ENCODE results near the gene TSPAN1. TPM values are rescaled to one million over a fixed set of nuclear protein-coding genes. Genes with fewer than 3 reads are reported as not detected.
A peak's percentile ranks its signal among the peaks of the same experiment; 100 is the strongest.

Gene TSPAN1
- total RNA-seq, 1 donor from 2014 or later: 1.1 TPM

- intact Hi-C loops (cut with DNase I): no loop called here
- ATAC-seq (no peak), DNase-seq (ENCODE audit: missing footprints) (no peak)
Observed at GRCh38 chr1:46157916-46158311, 17.0 kb upstream of the TSPAN1 start.

DNA sequence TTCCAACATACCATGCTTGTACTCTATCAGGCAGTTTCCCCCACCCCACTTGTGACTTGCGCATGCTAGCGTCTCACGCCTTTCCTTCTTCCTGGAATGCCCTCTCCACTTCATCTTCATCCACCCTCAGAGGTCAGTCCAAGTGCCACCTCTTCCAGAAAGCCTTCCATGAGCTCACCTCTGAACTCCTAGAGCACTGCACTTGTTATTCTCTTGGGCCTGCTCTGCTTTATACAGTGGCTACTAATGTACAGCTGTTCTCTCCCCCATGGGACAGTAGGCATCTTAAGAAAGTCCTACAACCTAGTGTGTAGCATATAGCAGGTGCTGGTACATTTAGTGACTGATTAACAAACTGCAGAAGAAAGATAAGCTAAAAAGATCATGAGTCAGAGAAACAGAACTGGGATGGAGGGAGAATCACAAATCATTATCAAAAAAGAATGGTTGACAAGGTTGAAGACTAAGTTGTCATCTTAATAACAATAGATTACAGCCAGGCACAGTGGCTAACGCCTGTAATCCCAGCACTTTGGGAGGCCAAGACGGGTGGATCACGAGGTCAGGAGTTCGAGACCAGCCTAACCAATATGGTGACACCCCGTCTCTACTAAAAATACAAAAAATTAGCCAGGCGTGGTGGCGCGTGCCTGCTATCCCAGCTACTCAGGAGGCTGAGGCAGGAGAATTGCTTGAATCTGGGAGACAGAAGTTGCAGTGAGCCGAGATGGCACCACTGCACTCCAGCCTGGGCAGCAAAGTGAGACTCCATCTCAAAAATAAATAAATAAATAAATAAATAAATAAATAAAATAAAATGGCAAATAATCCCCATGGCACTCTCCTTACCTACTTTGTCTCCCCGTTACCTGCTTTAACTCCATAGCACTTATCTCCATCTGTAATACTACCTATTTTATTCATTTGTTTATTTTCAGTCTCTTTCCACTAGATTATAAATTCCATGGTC, 16.3 kb upstream of the TSPAN1 start:
- intact Hi-C loops (cut with DNase I): no loop called here
- DNase-seq (ENCODE audit: missing footprints): no peak
- ATAC-seq: no peak

- no peak for ATAC-seq
- DNase-seq (ENCODE audit: missing footprints): no peak
- intact Hi-C loops (cut with DNase I): no loop called here
Observed at GRCh38 chr1:46159516-46159915, 15.4 kb upstream of the TSPAN1 start.

DNA sequence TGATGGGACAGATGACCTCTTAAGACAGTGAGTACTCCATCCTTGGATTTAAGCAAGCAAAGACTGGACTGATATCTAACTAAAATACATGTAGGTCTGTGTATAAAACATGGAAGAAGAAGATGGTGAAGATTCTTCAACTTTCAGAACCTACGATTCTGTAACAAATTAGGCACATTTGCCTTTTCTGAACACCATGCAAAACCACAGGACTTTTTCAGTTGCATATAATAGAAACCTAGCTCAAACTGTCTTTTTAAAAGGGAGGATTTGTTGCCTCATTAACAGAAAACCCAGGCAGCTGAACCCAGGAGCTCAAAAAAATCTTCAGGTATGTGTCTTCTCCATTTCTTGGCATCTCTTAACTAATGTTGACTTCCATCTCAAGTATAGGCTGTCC, 14.7 kb upstream of the TSPAN1 start:
- intact Hi-C loops (cut with DNase I): no loop called here
- ATAC-seq: no peak
- DNase-seq (ENCODE audit: missing footprints): no peak

- DNase-seq (ENCODE audit: missing footprints) (peak; percentile 78), ATAC-seq (peak; percentile 45)
- intact Hi-C loops (cut with DNase I): loop anchor here (1.0 kb wide), 1 partner anchor 16 kb away; no protein-coding TSS in a partner anchor
Observed at GRCh38 chr1:46166521-46167462, 8.1 kb upstream of the TSPAN1 start.

DNA sequence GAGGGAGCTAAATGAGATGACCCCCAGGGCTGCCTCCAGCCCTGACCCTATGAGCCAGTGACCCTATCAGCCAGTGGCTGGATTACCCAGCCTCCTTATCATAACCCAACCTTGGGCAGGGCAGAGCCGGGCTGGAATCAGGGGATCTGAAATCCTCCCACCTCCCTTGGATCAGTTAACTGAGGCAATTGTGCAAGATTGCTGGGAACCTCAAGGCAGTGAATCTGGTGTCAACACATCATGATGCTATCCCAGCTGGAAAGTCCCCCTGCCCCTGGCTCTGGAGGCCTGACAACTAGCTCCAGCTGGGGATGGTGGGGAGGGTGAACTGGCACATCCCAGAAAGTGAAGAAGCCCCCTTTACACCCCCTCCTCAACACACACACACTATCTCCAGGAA, 6.4 kb upstream of the TSPAN1 start:
- no peak for DNase-seq (ENCODE audit: missing footprints)
- intact Hi-C loops (cut with DNase I): no loop called here
- no peak for ATAC-seq

- no peak for DNase-seq (ENCODE audit: missing footprints)
- no peak for ATAC-seq
- intact Hi-C loops (cut with DNase I): no loop called here
Observed at GRCh38 chr1:46169811-46170454, 5.0 kb upstream of the TSPAN1 start.

DNA sequence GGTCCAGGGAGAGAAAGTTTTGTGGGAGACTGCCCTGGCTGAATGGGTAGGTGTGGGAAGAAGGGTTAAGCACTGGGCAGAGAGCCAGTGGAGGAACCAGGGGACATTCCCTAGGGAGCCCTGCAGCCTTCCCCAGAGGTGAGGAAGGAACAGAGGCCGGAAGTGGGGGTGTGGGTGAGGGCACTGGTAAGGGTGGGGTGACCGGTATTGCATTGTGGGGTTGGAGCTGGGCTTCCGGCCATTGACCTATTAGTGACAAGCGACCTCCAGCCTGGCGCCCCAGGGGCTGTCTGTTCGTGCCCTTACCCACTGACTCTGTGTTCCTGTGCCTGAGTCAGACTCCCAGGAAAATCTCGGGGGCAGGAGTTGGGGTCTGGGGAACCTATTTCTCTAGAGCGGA, 3.5 kb upstream of the TSPAN1 start:
- intact Hi-C loops (cut with DNase I): loop anchor here (1.0 kb wide), 1 partner anchor 38 kb away; no protein-coding TSS in a partner anchor
- ATAC-seq (no peak), DNase-seq (ENCODE audit: missing footprints) (no peak)

DNA sequence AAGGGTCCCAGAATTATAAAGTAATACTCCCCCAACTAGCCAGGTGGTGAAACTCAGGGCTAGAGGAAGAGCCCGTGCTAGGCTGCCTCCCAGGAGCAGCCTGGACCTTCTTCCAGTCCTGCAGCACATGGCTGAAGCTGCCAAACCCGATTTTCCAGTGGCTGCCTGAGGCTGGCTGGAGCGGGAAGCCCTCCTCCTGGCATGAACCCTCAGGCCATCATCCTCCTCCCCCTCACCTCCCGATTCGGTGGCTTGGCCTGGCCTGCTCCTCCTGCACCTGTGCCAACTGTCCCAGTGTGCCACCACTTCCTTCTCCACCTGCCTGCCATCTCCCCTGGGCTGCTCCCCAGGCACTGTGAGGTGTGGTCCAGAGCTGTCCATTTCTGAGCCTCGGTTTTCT, 3.0 kb upstream of the TSPAN1 start:
- no peak for ATAC-seq
- intact Hi-C loops (cut with DNase I): loop anchor here (1.0 kb wide), 1 partner anchor 39 kb away; no protein-coding TSS in a partner anchor
- DNase-seq (ENCODE audit: missing footprints): no peak

GRCh38 chr1:46172321-46172720, 2.6 kb upstream of the TSPAN1 start:
- intact Hi-C loops (cut with DNase I): no loop called here

DNA sequence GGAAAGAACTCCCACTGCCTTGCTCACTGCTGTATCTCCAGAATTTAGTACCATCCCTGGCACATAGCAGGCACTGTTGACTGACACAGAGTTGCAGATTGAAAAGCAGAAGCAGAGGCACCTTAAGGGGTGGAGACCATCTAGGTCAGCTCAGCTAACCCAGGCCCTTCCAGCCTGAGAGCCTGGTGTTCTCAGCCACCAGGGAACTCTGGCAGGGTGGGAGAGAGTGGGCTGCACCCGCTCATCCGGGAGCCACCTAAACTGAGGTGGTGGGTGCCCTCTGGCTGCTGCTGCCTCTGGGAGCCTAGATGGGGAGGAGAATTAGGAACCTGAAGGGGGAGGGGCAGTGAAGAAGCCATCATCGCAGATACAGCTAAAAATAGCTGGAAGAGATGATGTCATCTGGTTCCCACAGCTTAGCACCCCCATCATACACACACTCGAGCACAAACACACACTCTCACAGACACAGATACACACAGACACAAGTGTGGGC, 1.5 kb upstream of the TSPAN1 start:
- intact Hi-C loops (cut with DNase I): no loop called here
- no peak for ATAC-seq
- DNase-seq (ENCODE audit: missing footprints): no peak

More at GRCh38 chr1:46172321-46172720, 2.6 kb upstream of the TSPAN1 start:
- no peak for DNase-seq (ENCODE audit: missing footprints)
- ATAC-seq: no peak

- DNase-seq (ENCODE audit: missing footprints) (no peak), ATAC-seq (no peak)
- intact Hi-C loops (cut with DNase I): no loop called here
Observed at GRCh38 chr1:46175243-46175642, 356 bp downstream of the TSPAN1 start.

DNA sequence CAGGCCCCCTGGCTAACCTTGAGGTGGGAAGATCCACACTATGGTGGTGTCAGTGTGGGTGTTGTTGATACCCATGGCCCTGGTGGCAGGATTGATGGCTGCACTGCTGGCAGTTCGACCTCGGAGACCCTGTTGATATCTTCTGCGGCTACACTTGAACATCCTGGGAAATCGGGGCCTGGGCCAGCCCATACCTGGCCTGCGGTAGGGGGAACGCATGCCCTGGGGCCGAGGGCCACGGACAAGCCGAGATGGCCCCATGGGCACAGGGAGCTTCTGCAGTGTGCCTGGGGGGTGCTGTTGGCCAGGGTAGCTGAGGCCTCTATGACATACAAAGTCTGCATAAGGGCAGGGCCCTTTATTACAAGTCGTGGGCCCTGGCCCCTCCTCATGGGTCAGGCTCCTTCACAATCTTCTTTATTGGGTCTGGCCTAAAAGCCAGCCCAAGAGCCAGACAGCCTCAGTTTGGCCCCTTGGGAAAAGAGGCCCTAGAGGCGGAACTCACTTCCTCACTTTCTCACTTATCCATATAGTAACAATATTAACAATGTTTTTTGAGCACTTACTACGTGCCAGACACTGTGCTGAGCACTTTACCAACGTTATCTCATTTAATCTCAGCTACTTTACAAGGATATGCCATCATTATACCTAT, 1.5 kb downstream of the TSPAN1 start, which contains the start of gene P3R3URF:
Gene P3R3URF (minus strand): TSS at position 278 of the 655 bp plus-strand sequence. CDS start 17 bp downstream, at position 261.
- ATAC-seq: no peak
- DNase-seq (ENCODE audit: missing footprints): no peak
- intact Hi-C loops (cut with DNase I): no loop called here

- intact Hi-C loops (cut with DNase I): loop anchor here (1.0 to 10.0 kb wide), 4 partner anchors 44 to 285 kb away; partner anchors contain the start of gene PIK3R3
Observed at GRCh38 chr1:46179138-46180081, 4.5 kb downstream of the TSPAN1 start.

GRCh38 chr1:46180082-46180616, 5.3 kb downstream of the TSPAN1 start:
- intact Hi-C loops (cut with DNase I): loop anchor here (10.0 kb wide), 1 partner anchor 285 kb away; no protein-coding TSS in a partner anchor
- ATAC-seq (no peak), DNase-seq (ENCODE audit: missing footprints) (no peak)

More at GRCh38 chr1:46179138-46180081, 4.5 kb downstream of the TSPAN1 start:
- DNase-seq (ENCODE audit: missing footprints) (peak; percentile 75), ATAC-seq (peak; percentile 83)
